PC-3 (cell line): ENCODE data around the gene DXO.

Experiments
- CTCF ChIP-seq: fragments of 300-600 bp; sonication (generic); conservative IDR thresholded peaks from 2 replicates; pipeline ENCODE4 v1.5.1; 2017; ENCODE audit warnings: antibody characterized with exemption, low read depth, mild to moderate bottlenecking, low read length
- EZH2phosphoT487 ChIP-seq: fragments of 300-600 bp; sonication (generic); IDR thresholded peaks from 2 replicates; pipeline ENCODE4 v1.6.1; 2018; ENCODE audit warnings: mild to moderate bottlenecking, antibody characterized with exemption, low read length, borderline replicate concordance

- TF ChIP-seq CTCF (no peak), EZH2phosphoT487 (no peak)
Observed at GRCh38 chr6:31965700-31966099, 6.2 kb downstream of the DXO start.
